Memory B cell (primary cell): ENCODE results near the gene TNFSF8.

Source experiments
- ATAC-seq: fragments of 150-1000 bp; cut with Tn5 transposase; 2 replicates; pipeline ENCODE4 v1.10.0; 2021; ENCODE audit warnings: low read depth, mild to moderate bottlenecking, moderate library complexity
- DNase-seq, 2 donors: peaks; one replicate each; pipeline ENCODE4 v3.0.0; 2022; ENCODE audit warnings: low spot score in 2 of 2
- H3K27ac Mint-ChIP-seq: one replicate; pipeline ENCODE4 v1.8.0; 2022; ENCODE audit warnings: mild to moderate bottlenecking, moderate library complexity, mixed read lengths
- H3K27me3 Mint-ChIP-seq: one replicate; pipeline ENCODE4 v1.8.0; 2022; ENCODE audit warnings: mixed read lengths
- H3K36me3 Mint-ChIP-seq: one replicate; pipeline ENCODE4 v1.8.0; 2022; ENCODE audit warnings: mild to moderate bottlenecking, mixed read lengths
- H3K4me1 Mint-ChIP-seq: one replicate; pipeline ENCODE4 v1.8.0; 2022; ENCODE audit warnings: mixed read lengths
- H3K4me3 Mint-ChIP-seq: one replicate; pipeline ENCODE4 v1.8.0; 2022; ENCODE audit warnings: mild to moderate bottlenecking, moderate library complexity, mixed read lengths
- H3K9me3 Mint-ChIP-seq: one replicate; pipeline ENCODE4 v1.8.0; 2022; ENCODE audit warnings: mixed read lengths

The TNFSF8 gene

GRCh38 chr9:114953046-114953445, 22.7 kb upstream of the TNFSF8 start:
- Mint-ChIP-seq H3K4me3 (no peak overlapping the region), H3K27me3 (peaks cover 12% of the 10 kb centered on the region), H3K36me3 (no peaks in the 10 kb centered on the region), H3K4me1 (peaks cover 7% of the 10 kb centered on the region), H3K9me3 (peaks cover 1% of the 10 kb centered on the region), H3K27ac (no peak overlapping the region)
- DNase-seq (no peak), ATAC-seq (no peak)

DNA sequence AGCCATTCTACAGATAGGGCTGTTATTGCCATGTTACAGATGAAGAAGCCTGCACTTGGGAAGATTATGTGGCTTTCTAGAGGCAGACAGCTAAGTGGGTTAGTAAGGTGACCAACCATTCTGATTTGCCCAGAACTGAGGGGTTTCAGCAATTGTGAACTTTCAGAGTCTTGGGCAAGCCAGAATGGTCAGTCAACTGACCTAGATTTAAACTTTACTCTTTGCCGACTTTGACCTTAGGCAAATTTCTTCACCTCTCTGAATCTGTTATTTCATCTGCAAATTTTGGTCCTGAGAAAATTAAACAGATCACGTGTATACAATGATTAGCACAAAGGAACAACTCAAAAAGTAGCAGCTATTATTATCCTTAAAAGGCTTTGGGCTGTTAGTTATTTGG, 20.4 kb upstream of the TNFSF8 start:
- no peak overlapping the region for H3K27ac Mint-ChIP-seq
- H3K36me3 Mint-ChIP-seq: no peaks in the 10 kb centered on the region
- no peaks in the 10 kb centered on the region for H3K9me3 Mint-ChIP-seq
- DNase-seq: no peak
- peaks cover 14% of the 10 kb centered on the region for H3K27me3 Mint-ChIP-seq
- peaks cover 9% of the 10 kb centered on the region for H3K4me1 Mint-ChIP-seq
- H3K4me3 Mint-ChIP-seq: no peak overlapping the region
- ATAC-seq: no peak

- Mint-ChIP-seq H3K4me3 (no peak overlapping the region), H3K36me3 (peaks cover 2% of the 10 kb centered on the region), H3K9me3 (no peaks in the 10 kb centered on the region), H3K4me1 (peaks cover 3% of the 10 kb centered on the region), H3K27ac (no peak overlapping the region), H3K27me3 (peaks cover 10% of the 10 kb centered on the region)
- no peak for ATAC-seq
- no peak for DNase-seq
These were observed 16.7 kb upstream of the TNFSF8 start for GRCh38 chr9:114947058-114947457.

DNA sequence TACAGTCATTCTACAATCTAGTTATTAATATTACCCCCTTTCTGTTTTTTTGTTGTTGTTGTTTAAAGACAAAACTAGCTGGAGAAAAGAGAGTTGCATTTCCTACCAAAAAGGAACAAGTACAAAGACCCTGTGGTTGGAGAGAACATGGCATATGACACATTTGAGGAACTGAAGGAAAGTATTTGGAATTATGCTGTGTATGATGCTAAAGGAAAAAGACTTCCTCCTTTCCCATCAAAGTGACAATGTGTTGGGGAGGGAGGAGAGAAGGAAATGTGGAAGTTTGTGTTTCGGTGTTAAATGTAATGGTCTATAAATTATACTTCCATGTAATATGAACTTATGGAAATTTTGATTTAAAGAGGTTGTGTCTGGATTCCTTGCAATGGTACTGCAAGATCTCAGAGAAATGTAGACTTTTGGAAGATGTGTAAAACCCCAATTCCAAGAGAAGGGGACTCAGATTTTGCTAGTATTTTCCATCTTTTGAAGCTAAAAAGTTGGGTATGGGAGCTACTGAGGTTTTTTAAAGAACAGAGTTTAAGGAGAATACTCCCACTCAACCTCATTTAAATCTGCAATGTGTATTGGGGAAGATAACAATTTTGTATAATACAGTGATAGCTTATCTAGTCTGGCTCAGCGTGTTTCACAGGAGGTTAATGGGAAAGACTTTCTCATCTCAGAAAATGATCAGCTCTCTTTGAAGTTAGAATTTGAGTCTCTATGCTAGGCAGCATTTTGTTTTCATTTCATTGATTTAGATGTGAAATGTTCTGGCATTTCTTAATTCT, 15.4 kb upstream of the TNFSF8 start:
- Mint-ChIP-seq H3K27me3 (peaks cover 8% of the 10 kb centered on the region), H3K9me3 (no peaks in the 10 kb centered on the region), H3K4me3 (no peak overlapping the region), H3K36me3 (peaks cover 2% of the 10 kb centered on the region), H3K27ac (no peak overlapping the region), H3K4me1 (peaks cover 3% of the 10 kb centered on the region)
- DNase-seq (no peak), ATAC-seq (no peak)

- Mint-ChIP-seq H3K36me3 (peaks cover 2% of the 10 kb centered on the region), H3K27ac (no peak overlapping the region), H3K27me3 (peaks cover 7% of the 10 kb centered on the region), H3K4me3 (no peak overlapping the region), H3K9me3 (peaks cover 2% of the 10 kb centered on the region), H3K4me1 (peaks cover 4% of the 10 kb centered on the region)
- DNase-seq (no peak), ATAC-seq (no peak)
These were observed 11.0 kb upstream of the TNFSF8 start for GRCh38 chr9:114941376-114941775.

DNA sequence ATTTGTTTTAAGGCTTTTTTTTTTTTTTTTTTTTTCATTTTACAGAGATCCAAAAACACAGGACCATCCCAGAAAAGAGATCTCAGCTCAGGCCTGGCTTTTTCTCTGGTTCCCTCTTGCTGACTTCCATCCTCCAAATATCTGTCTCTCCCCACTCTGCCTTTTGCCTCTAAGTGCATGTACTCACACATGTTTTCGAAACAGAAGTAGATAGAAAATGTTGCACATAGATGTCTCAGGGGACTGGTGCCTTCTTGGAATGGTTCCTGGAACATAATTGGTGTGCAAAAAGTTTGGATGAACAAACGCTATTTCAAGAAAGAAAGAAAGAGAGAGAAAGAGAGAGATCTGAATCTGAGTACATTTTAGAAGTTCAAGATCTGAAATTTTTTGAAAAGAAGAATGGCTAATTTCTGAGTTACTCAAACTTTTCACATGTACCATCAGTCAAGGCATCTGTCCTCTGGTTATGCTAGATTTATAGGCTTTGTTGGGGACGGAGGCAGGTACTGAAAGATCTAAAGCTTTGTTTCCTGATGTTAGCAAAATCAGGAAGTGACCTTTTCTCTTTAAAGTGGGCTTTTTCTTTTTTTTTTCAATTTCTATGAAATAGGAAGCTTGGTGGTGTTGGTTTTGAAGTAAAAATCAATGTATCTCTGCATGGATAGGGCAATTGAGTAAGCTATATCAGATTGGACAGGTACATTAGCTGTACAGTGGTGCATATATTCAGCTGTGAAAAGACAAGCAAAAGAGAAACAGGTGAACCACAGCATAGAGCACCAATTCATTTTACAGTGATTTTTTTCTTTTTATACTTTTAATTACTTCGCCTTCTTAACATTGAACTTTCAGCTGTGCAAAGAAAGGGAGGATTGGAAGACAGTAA, 8.5 kb upstream of the TNFSF8 start:
- no peak for ATAC-seq
- Mint-ChIP-seq H3K27me3 (peaks cover 3% of the 10 kb centered on the region), H3K4me3 (no peak overlapping the region), H3K36me3 (peaks cover 2% of the 10 kb centered on the region), H3K4me1 (peaks cover 4% of the 10 kb centered on the region), H3K9me3 (peaks cover 2% of the 10 kb centered on the region), H3K27ac (no peak overlapping the region)
- no peak for DNase-seq

DNA sequence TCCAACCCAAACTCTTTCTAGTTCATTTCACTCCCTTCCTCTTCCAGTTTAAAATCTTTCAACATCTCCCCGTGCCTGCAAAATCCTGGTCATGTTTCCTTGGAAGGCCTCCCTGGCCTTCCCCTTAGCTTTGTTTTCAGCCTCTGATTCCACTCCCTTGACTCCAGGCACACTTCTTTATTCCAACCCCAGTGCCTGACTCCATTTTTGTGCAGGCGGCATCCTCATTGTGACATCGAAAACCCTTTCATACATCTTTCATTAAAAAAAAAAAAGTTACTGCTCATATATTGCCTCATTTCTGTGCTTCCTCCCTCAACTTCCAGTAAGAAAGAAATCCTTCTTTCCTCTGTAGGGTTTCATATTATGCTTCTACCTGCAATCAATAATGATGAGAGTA, 7.1 kb upstream of the TNFSF8 start:
- Mint-ChIP-seq H3K36me3 (no peaks in the 10 kb centered on the region), H3K4me1 (peaks cover 4% of the 10 kb centered on the region), H3K4me3 (no peak overlapping the region), H3K27ac (no peak overlapping the region), H3K9me3 (peaks cover 2% of the 10 kb centered on the region), H3K27me3 (peaks cover 5% of the 10 kb centered on the region)
- ATAC-seq: no peak
- no peak for DNase-seq

DNA sequence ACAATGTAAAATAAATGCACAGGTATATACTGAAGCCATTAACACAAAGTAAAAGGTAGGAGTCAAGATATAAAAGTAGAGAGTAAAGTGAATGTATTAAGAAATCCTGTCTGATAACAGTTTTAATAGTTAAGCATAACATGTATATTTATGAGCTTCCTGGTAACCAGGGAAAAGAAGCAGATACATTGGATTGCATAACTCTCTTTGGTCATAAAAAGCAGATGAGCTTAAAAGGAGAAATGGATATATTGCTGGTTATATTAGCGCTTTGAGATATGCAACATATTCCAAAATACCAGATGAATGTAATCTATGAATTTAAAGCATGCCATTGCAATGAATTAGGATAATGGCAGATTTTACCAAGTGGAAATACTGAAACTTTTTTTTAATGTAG, 6.2 kb upstream of the TNFSF8 start:
- ATAC-seq (no peak), DNase-seq (no peak)
- H3K27me3 Mint-ChIP-seq: peaks cover 5% of the 10 kb centered on the region
- peaks cover 4% of the 10 kb centered on the region for H3K4me1 Mint-ChIP-seq
- H3K4me3 Mint-ChIP-seq: no peak overlapping the region
- H3K36me3 Mint-ChIP-seq: no peaks in the 10 kb centered on the region
- H3K9me3 Mint-ChIP-seq: peaks cover 2% of the 10 kb centered on the region
- H3K27ac Mint-ChIP-seq: no peak overlapping the region

- ATAC-seq (no peak), DNase-seq (no peak)
- Mint-ChIP-seq H3K4me1 (peaks cover 13% of the 10 kb centered on the region), H3K27ac (no peak overlapping the region), H3K36me3 (no peaks in the 10 kb centered on the region), H3K27me3 (peaks cover 6% of the 10 kb centered on the region), H3K4me3 (no peak overlapping the region), H3K9me3 (no peaks in the 10 kb centered on the region)
These were observed 4.7 kb upstream of the TNFSF8 start for GRCh38 chr9:114935119-114935518.

DNA sequence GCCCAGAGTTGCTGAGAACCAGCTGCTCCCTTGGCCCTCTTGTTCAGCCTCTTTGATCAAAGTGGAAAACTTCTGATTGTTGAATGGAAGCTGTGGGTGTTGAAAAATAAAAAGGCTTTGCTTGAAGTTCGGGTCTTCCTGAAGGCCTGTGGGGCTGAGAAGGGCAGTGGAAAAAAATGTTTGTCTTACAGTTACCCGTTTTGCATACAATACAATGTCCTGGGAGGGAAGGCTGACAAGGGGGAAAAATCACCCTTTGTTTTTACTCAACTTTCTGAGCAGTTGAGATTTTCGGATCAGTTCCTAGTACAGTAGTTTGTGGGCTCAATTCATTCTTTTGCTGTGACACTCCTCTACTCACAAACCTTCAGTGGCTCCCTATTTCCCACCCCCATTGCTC, 2.1 kb upstream of the TNFSF8 start:
- DNase-seq: no peak
- no peak overlapping the region for H3K27ac Mint-ChIP-seq
- no peaks in the 10 kb centered on the region for H3K36me3 Mint-ChIP-seq
- no peak overlapping the region for H3K4me3 Mint-ChIP-seq
- no peak for ATAC-seq
- H3K4me1 Mint-ChIP-seq: peaks cover 23% of the 10 kb centered on the region
- no peaks in the 10 kb centered on the region for H3K9me3 Mint-ChIP-seq
- H3K27me3 Mint-ChIP-seq: peaks cover 6% of the 10 kb centered on the region

- Mint-ChIP-seq H3K9me3 (no peaks in the 10 kb centered on the region), H3K27me3 (peaks cover 7% of the 10 kb centered on the region), H3K4me1 (peaks cover 27% of the 10 kb centered on the region), H3K4me3 (no peak overlapping the region), H3K36me3 (no peaks in the 10 kb centered on the region), H3K27ac (no peak overlapping the region)
- ATAC-seq (no peak), DNase-seq (no peak)
These were observed 1.0 kb upstream of the TNFSF8 start for GRCh38 chr9:114931407-114931806.

DNA sequence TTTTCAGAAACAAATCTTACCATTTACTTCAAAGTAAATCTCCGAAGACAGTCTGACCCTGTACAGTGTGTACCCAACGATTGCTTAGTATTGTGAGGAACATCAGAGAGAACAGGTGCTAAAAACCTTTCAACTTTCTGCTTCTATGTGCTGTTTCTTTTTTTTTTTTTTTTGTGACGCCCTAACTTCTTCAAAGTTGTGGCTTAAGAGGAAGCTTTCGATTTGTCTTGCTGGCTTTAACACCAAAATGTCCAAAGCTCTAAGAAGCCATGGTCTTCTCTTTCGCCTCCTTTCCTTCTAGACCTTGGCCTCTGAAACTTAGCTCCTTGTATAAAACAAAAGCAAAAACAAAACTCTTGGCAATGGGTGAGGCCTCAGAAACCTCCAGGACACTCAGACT, 1.2 kb downstream of the TNFSF8 start:
- ATAC-seq (peak; percentile 78), DNase-seq (peak in 1 of 2 donors; percentile 28)
- Mint-ChIP-seq H3K27me3 (peaks cover 15% of the 10 kb centered on the region), H3K4me1 (peaks cover 41% of the 10 kb centered on the region), H3K4me3 (peak overlapping the region; percentile 80), H3K36me3 (no peaks in the 10 kb centered on the region), H3K9me3 (no peaks in the 10 kb centered on the region), H3K27ac (peak overlapping the region; percentile 79)

DNA sequence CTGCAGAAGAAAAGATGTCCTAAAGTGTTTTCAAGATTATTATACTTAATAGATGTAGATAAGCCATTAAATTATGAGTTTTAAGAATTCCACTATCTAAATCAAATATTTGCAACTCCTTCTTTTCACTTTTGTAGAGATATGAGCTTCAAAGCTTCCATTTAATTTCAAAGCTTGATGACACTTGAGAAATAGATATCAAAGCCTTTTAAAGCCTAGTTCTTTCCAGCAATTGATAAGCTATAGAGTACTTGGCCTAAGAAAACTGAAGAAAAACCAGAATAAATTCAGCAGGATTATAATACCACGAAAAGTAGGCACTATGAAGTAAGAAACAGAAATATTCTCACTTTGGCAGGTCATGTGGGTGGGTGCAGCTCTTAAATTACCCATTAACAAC, 1.7 kb downstream of the TNFSF8 start:
- Mint-ChIP-seq H3K4me3 (peak overlapping the region; percentile 25), H3K4me1 (peaks cover 41% of the 10 kb centered on the region), H3K36me3 (no peaks in the 10 kb centered on the region), H3K27me3 (peaks cover 13% of the 10 kb centered on the region), H3K27ac (peak overlapping the region; percentile 79), H3K9me3 (no peaks in the 10 kb centered on the region)
- DNase-seq: no peak
- no peak for ATAC-seq

DNA sequence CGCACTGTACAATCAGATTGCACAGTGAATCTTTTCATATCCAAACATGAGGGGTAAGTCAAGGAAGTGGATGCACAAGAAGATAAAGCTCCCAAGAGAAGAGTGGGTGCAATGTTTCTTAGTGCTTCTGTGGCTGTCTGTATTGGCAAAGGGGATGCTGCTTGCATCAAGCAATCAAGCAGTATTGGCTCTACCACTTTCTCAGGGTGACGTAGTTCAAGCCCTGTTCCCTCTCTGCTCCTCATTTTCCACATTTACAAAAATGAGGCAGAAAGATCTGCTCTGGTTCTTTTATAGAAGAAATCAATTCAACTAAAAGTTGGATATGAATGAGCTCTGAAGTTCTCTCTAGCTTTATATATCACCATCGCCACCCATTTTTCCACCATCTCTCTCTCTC, 2.3 kb downstream of the TNFSF8 start:
- no peaks in the 10 kb centered on the region for H3K9me3 Mint-ChIP-seq
- ATAC-seq: no peak
- peaks cover 41% of the 10 kb centered on the region for H3K4me1 Mint-ChIP-seq
- no peak for DNase-seq
- peak overlapping the region; percentile 3 for H3K27ac Mint-ChIP-seq
- H3K4me3 Mint-ChIP-seq: peak overlapping the region; percentile 35
- H3K27me3 Mint-ChIP-seq: peaks cover 12% of the 10 kb centered on the region
- H3K36me3 Mint-ChIP-seq: no peaks in the 10 kb centered on the region
